HG03196 (cell line): Measurements from ENCODE around the gene UMAD1.
A peak's percentile ranks its signal among the peaks of the same experiment; 100 is the strongest.
"Not testable (repeated sequence)": the region's sequence is repeated elsewhere in the genome, so short reads cannot be mapped to it uniquely, and the experiment has no call there.

Source experiments
- ATAC-seq: cut with Tn5 transposase; IDR thresholded peaks from one replicate; pipeline ENCODE4 v1.9.1; 2021; ENCODE audit not compliant: unreplicated experiment

The UMAD1 gene

GRCh38 chr7:7820939-7821338 is 180.4 kb downstream of the UMAD1 start:
- peak; percentile 22 for ATAC-seq

GRCh38 chr7:7821517-7821916 is 181.0 kb downstream of the UMAD1 start:
- no peak for ATAC-seq

- not testable (repeated sequence) for ATAC-seq
Measured at GRCh38 chr7:7825294-7825693, 184.7 kb downstream of the UMAD1 start.

- ATAC-seq = no peak
Measured at GRCh38 chr7:7829667-7830066, 189.1 kb downstream of the UMAD1 start.

GRCh38 chr7:7830122-7830878 is 189.7 kb downstream of the UMAD1 start:
- ATAC-seq = no peak

GRCh38 chr7:7832518-7832917 is 192.0 kb downstream of the UMAD1 start:
- no peak for ATAC-seq

GRCh38 chr7:7834761-7835160 is 194.2 kb downstream of the UMAD1 start:
- ATAC-seq = no peak

GRCh38 chr7:7841027-7841426 is 200.5 kb downstream of the UMAD1 start:
- no peak for ATAC-seq

- no peak for ATAC-seq
Measured at GRCh38 chr7:7843240-7843639, 202.7 kb downstream of the UMAD1 start.

GRCh38 chr7:7843972-7844371 is 203.4 kb downstream of the UMAD1 start:
- no peak for ATAC-seq

- ATAC-seq = peak; percentile 84
Measured at GRCh38 chr7:7848246-7848645, 207.7 kb downstream of the UMAD1 start.

- ATAC-seq = no peak
Measured at GRCh38 chr7:7848892-7849291, 208.3 kb downstream of the UMAD1 start.

GRCh38 chr7:7850150-7850549 is 209.6 kb downstream of the UMAD1 start:
- no peak for ATAC-seq

GRCh38 chr7:7851381-7851780 is 210.8 kb downstream of the UMAD1 start:
- no peak for ATAC-seq

- ATAC-seq = no peak
Measured at GRCh38 chr7:7851991-7852390, 211.4 kb downstream of the UMAD1 start.

GRCh38 chr7:7857143-7857583 is 216.6 kb downstream of the UMAD1 start:
- no peak for ATAC-seq

GRCh38 chr7:7858559-7858958 is 218.0 kb downstream of the UMAD1 start:
- ATAC-seq = no peak

- ATAC-seq = no peak
Measured at GRCh38 chr7:7859411-7859810, 218.9 kb downstream of the UMAD1 start.

GRCh38 chr7:7861211-7861633 is 220.7 kb downstream of the UMAD1 start:
- no peak for ATAC-seq

GRCh38 chr7:7862393-7862792 is 221.8 kb downstream of the UMAD1 start:
- ATAC-seq = no peak

GRCh38 chr7:7867846-7868571 is 227.5 kb downstream of the UMAD1 start:
- no peak for ATAC-seq

GRCh38 chr7:7868572-7868899 is 228.0 kb downstream of the UMAD1 start:
- ATAC-seq = no peak

GRCh38 chr7:7869036-7869435 is 228.5 kb downstream of the UMAD1 start:
- no peak for ATAC-seq
